PC-9 (cell line): ENCODE measurements around the gene ZFHX3. TPM values are rescaled to one million over a fixed set of nuclear protein-coding genes. Genes with fewer than 3 reads are reported as not detected.
A peak's percentile ranks its signal among the peaks of the same experiment; 100 is the strongest.
"Not testable (repeated sequence)": the region's sequence is repeated elsewhere in the genome, so short reads cannot be mapped to it uniquely, and the experiment has no call there.

ENCODE experiments used
- BruUV-seq: library from RNA; stranded (reverse); fragments of 400-500 nt; replicated peaks from 2 replicates; lab custom pipeline; 2021; lab: Mats Ljungman, UMichigan
- CTCF ChIA-PET: fragments of 300-600 bp; sonication (Branson Sonifier 250); formaldehyde crosslinking; loops from one replicate; lab custom pipeline; 2022; ENCODE audit warnings: antibody characterized with exemption; lab: Charles Lee
- POLR2A ChIA-PET: fragments of 300-600 bp; sonication (Branson Sonifier 250); formaldehyde crosslinking; loops from one replicate; lab custom pipeline; 2022; ENCODE audit warnings: antibody characterized with exemption; ENCODE audit not compliant: unreplicated experiment; lab: Charles Lee
- DNase-seq, 2 experiments: peaks; one replicate each; pipeline versions ENCODE4 v3.0.0 to v3.0.0-alpha.2; 2015 to 2022; ENCODE audit warnings: mixed read lengths in 1 of 2
- H2AFZ ChIP-seq: fragments of 200-600 bp; sonication (generic); 2 replicates; pipeline ENCODE4 v1.8.1; 2017; ENCODE audit warnings: antibody characterized with exemption
- H3F3A ChIP-seq: fragments of 200-600 bp; sonication (generic); 2 replicates; pipeline ENCODE4 v1.8.1; 2017; ENCODE audit warnings: antibody characterized with exemption, mild to moderate bottlenecking, low read depth; ENCODE audit not compliant: insufficient read depth
- H3K27ac ChIP-seq: fragments of 200-600 bp; sonication (generic); 2 replicates; pipeline ENCODE4 v1.6.1; 2016; ENCODE audit warnings: mixed run types
- H3K27me3 ChIP-seq: fragments of 200-600 bp; sonication (generic); 2 replicates; pipeline ENCODE4 v1.6.1; 2016; ENCODE audit warnings: low read depth, mixed run types; ENCODE audit not compliant: insufficient read depth
- H3K36me3 ChIP-seq: fragments of 200-600 bp; sonication (generic); 2 replicates; pipeline ENCODE4 v1.6.1; 2016; ENCODE audit warnings: low read depth, mixed run types
- H3K4me1 ChIP-seq: fragments of 200-600 bp; sonication (generic); replicated peaks from 2 replicates; pipeline ENCODE4 v1.6.1; 2016; ENCODE audit warnings: mixed run types; ENCODE audit not compliant: insufficient read depth
- H3K4me2 ChIP-seq: fragments of 200-600 bp; sonication (generic); 2 replicates; pipeline ENCODE4 v1.6.1; 2017; ENCODE audit warnings: mixed run types
- H3K4me3 ChIP-seq: fragments of 200-600 bp; sonication (generic); 2 replicates; pipeline ENCODE4 v1.6.1; 2016; ENCODE audit warnings: mixed run types
- H3K79me2 ChIP-seq: fragments of 200-600 bp; sonication (generic); 2 replicates; pipeline ENCODE4 v1.6.1; 2017; ENCODE audit warnings: low read depth, mixed run types
- H3K9me2 ChIP-seq: fragments of 200-600 bp; sonication (generic); 2 replicates; pipeline ENCODE4 v1.8.1; 2017; ENCODE audit warnings: mild to moderate bottlenecking; ENCODE audit not compliant: insufficient read depth
- H3K9me3 ChIP-seq: fragments of 200-600 bp; sonication (generic); 2 replicates; pipeline ENCODE4 v1.8.1; 2016; ENCODE audit warnings: low read depth; ENCODE audit not compliant: insufficient read depth
- H4K20me1 ChIP-seq: fragments of 200-600 bp; sonication (generic); 2 replicates; pipeline ENCODE4 v1.8.1; 2017; ENCODE audit not compliant: insufficient read depth
- CTCF ChIP-seq: fragments of 200-600 bp; sonication (generic); conservative IDR thresholded peaks from 2 replicates; pipeline ENCODE4 v1.6.1; 2017; ENCODE audit warnings: mixed run types, antibody characterized with exemption, mild to moderate bottlenecking, moderate library complexity
- EZH2 ChIP-seq: fragments of 200-600 bp; sonication (generic); IDR thresholded peaks from 2 replicates; pipeline ENCODE4 v1.8.0; 2017; ENCODE audit warnings: antibody characterized with exemption, low read depth
- intact Hi-C: fragments of 100-400 bp; cut with micrococcal nuclease; formaldehyde crosslinking; loops from one replicate; pipeline ENCODE4 v1.10.0; 2022; ENCODE audit not compliant: unreplicated experiment
- total RNA-seq: library from RNA; stranded (reverse); gene quantifications from 2 replicates; pipeline ENCODE4 v1.2.3, GENCODE V29; 2021

Gene ZFHX3
- total RNA-seq, 1 experiment from 2014 or later: 23.1 TPM

- ChIA-PET CTCF (interaction anchor here (0.9 kb wide), 1 partner anchor 164 kb away, joined by 8 read pairs; no protein-coding TSS in a partner anchor), POLR2A (interaction anchor here (0.6 to 0.7 kb wide), 3 partner anchors 43 to 212 kb away, joined by 3 to 6 read pairs (median 4); no protein-coding TSS in a partner anchor)
- no peaks in the 10 kb centered on the region; the same call in 1 of the 2 replicates for H4K20me1 ChIP-seq
- no peaks in the 10 kb centered on the region for H3K36me3 ChIP-seq
- H3F3A ChIP-seq: peaks cover 48% of the 10 kb centered on the region
- peaks cover 75% of the 10 kb centered on the region for H3K4me1 ChIP-seq
- no peak overlapping the region for H2AFZ ChIP-seq
- H3K27me3 ChIP-seq: no peaks in the 10 kb centered on the region
- peak overlapping the region; percentile 39; the same call in 1 of the 2 replicates for H3K4me3 ChIP-seq
- H3K9me3 ChIP-seq: peaks cover 4% of the 10 kb centered on the region; the same call in 1 of the 2 replicates
- peak overlapping the region; percentile 91 for H3K27ac ChIP-seq
- H3K79me2 ChIP-seq: peaks cover 88% of the 10 kb centered on the region
- no TSS peak for BruUV-seq
- H3K4me2 ChIP-seq: peak overlapping the region; percentile 80
- no peaks in the 10 kb centered on the region for H3K9me2 ChIP-seq
- intact Hi-C loops: loop anchor here (1.0 to 5.0 kb wide), 7 partner anchors 19 to 176 kb away; no protein-coding TSS in a partner anchor
- no peak for TF ChIP-seq EZH2
- no peak for TF ChIP-seq CTCF
- peak; percentile 78 to 97 for DNase-seq
Measured at GRCh38 chr16:72996291-72997062, 51.5 kb downstream of the ZFHX3 start.

- H3K9me2 ChIP-seq, H3K36me3 ChIP-seq, DNase-seq, POLR2A ChIA-PET, H3K27me3 ChIP-seq, BruUV-seq, H2AFZ ChIP-seq, H3K9me3 ChIP-seq, H4K20me1 ChIP-seq: not testable (repeated sequence)
- H3K4me3 ChIP-seq: peak overlapping the region; percentile 38; the same call in 1 of the 2 replicates
- H3K4me2 ChIP-seq: peak overlapping the region; percentile 80
- H3F3A ChIP-seq: peaks cover 54% of the 10 kb centered on the region
- intact Hi-C loops: loop anchor here (2.0 to 5.0 kb wide), 4 partner anchors 69 to 176 kb away; no protein-coding TSS in a partner anchor
- H3K79me2 ChIP-seq: peaks cover 88% of the 10 kb centered on the region
- CTCF ChIA-PET: interaction anchor here (0.5 kb wide), 1 partner anchor 57 kb away, joined by 3 read pairs; no protein-coding TSS in a partner anchor
- peaks cover 81% of the 10 kb centered on the region for H3K4me1 ChIP-seq
- peak overlapping the region; percentile 91 for H3K27ac ChIP-seq
Measured at GRCh38 chr16:72995882-72996270, 52.1 kb downstream of the ZFHX3 start.

- Histone ChIP-seq H3F3A (peaks cover 60% of the 10 kb centered on the region), H3K27ac (peak overlapping the region; percentile 91), H3K4me1 (peaks cover 86% of the 10 kb centered on the region), H4K20me1 (no peaks in the 10 kb centered on the region; the same call in 1 of the 2 replicates), H3K79me2 (peaks cover 88% of the 10 kb centered on the region), H3K9me3 (no peaks in the 10 kb centered on the region), H3K4me2 (peak overlapping the region; percentile 80), H3K27me3 (no peaks in the 10 kb centered on the region), H3K4me3 (no peak overlapping the region), H2AFZ (no peak overlapping the region), H3K9me2 (no peaks in the 10 kb centered on the region), H3K36me3 (no peaks in the 10 kb centered on the region)
- no peak for DNase-seq
- intact Hi-C loops: loop anchor here (5.0 kb wide), 1 partner anchor 177 kb away; no protein-coding TSS in a partner anchor
- BruUV-seq: no TSS peak
- peak; percentile 68 for TF ChIP-seq CTCF
- TF ChIP-seq EZH2: no peak
- ChIA-PET CTCF (interaction anchor here (0.5 kb wide), 1 partner anchor 58 kb away, joined by 3 read pairs; no protein-coding TSS in a partner anchor), POLR2A (no interaction called here)
Measured at GRCh38 chr16:72995151-72995881, 52.6 kb downstream of the ZFHX3 start.
